B cell (primary cell): ENCODE data around the gene PFDN1. TPM values are rescaled to one million over a fixed set of nuclear protein-coding genes. Genes with fewer than 3 reads are reported as not detected.
A peak's percentile ranks its signal among the peaks of the same experiment; 100 is the strongest.

Experiments
- ATAC-seq: fragments of 200-7000 bp; cut with Tn5 transposase; one replicate; pipeline ENCODE4 v1.10.0; 2021; ENCODE audit warnings: low read depth, mild to moderate bottlenecking, moderate number of reproducible peaks, moderate library complexity
- CTCF ChIA-PET: fragments of 350-600 bp; sonication (Branson Sonifier 250); formaldehyde crosslinking; loops from one replicate; lab custom pipeline; 2021; ENCODE audit warnings: antibody characterized with exemption, inconsistent platforms; lab: Charles Lee
- POLR2A ChIA-PET: fragments of 350-600 bp; sonication (Branson Sonifier 250); formaldehyde crosslinking; loops from one replicate; lab custom pipeline; 2021; ENCODE audit warnings: antibody characterized with exemption; lab: Charles Lee
- DNase-seq: peaks from one replicate; pipeline ENCODE4 v3.0.0; 2013
- H2AFZ ChIP-seq: 2 replicates; pipeline ENCODE4 v1.6.1; 2012; ENCODE audit warnings: mild to moderate bottlenecking, low read depth, low read length; ENCODE audit not compliant: insufficient read depth, poor library complexity, severe bottlenecking
- H3K27ac ChIP-seq, 2 donors: 1 replicate in 1 of 2; 2 replicates in 1 of 2; pipeline ENCODE4 v1.5.1; 2012 to 2013; ENCODE audit warnings: low read length in 2 of 2, mild to moderate bottlenecking in 2 of 2, moderate library complexity in 1 of 2
- H3K27me3 ChIP-seq, 4 experiments: fragments of 200-600 bp in 1 of 4; sonication (generic) in 1 of 4; replicated peaks in 1 of 4; 1 replicate in 2 of 4; 2 replicates in 2 of 4; pipeline versions ENCODE4 v1.6.1 to v1.7.0; 2013 to 2016; ENCODE audit warnings: low read length in 3 of 4, mild to moderate bottlenecking in 2 of 4, mixed read lengths in 1 of 4, moderate library complexity in 1 of 4; ENCODE audit not compliant: insufficient read depth in 4 of 4, control insufficient read depth in 3 of 4; ENCODE audit errors: control extremely low read depth in 1 of 4
- H3K36me3 ChIP-seq, 2 experiments: replicated peaks in 1 of 2; 1 replicate in 1 of 2; 2 replicates in 1 of 2; pipeline versions ENCODE4 v1.6.1 to v1.7.1; 2013; ENCODE audit warnings: low read length in 1 of 2; ENCODE audit not compliant: insufficient read depth in 2 of 2, control insufficient read depth in 1 of 2; ENCODE audit errors: control extremely low read depth in 1 of 2, extremely low read depth in 1 of 2
- H3K4me1 ChIP-seq, 2 donors: fragments of 200-600 bp in 1 of 2; sonication (generic) in 1 of 2; 1 replicate in 1 of 2; 2 replicates in 1 of 2; pipeline versions ENCODE4 v1.5.1 to v1.6.1; 2013 to 2017; ENCODE audit warnings: low read length in 2 of 2; ENCODE audit not compliant: control insufficient read depth in 2 of 2, insufficient read depth in 2 of 2
- H3K4me2 ChIP-seq: replicated peaks from 2 replicates; pipeline ENCODE3; 2012; ENCODE audit warnings: mild to moderate bottlenecking, low read depth, low read length; ENCODE audit not compliant: poor library complexity, severe bottlenecking
- H3K4me3 ChIP-seq, 5 experiments: fragments of 200-600 bp in 1 of 5; sonication (generic) in 1 of 5; 1 replicate in 3 of 5; 2 replicates in 2 of 5; pipeline versions ENCODE4 v1.5.1 to v1.7.0; 2011 to 2016; ENCODE audit warnings: low read length in 4 of 5, mild to moderate bottlenecking in 4 of 5, low read depth in 2 of 5, control low read depth in 1 of 5, moderate library complexity in 1 of 5; ENCODE audit not compliant: insufficient read depth in 1 of 5; ENCODE audit errors: control extremely low read depth in 1 of 5, extremely low read depth in 1 of 5
- H3K79me2 ChIP-seq: fragments of 200-600 bp; sonication (generic); one replicate; pipeline ENCODE4 v1.6.0; 2016; ENCODE audit warnings: low read length; ENCODE audit not compliant: control insufficient read depth, insufficient read depth
- H3K9ac ChIP-seq: fragments of 200-600 bp; sonication (generic); 2 replicates; pipeline ENCODE4 v1.6.1; 2017; ENCODE audit warnings: mild to moderate bottlenecking, low read length, moderate library complexity
- H3K9me3 ChIP-seq, 3 donors: one replicate each; pipeline versions ENCODE4 v1.6.1 to v1.7.1; 2013; ENCODE audit warnings: low read length in 2 of 3; ENCODE audit not compliant: control insufficient read depth in 2 of 3, insufficient read depth in 1 of 3; ENCODE audit errors: control extremely low read depth in 1 of 3
- H4K20me1 ChIP-seq: 2 replicates; pipeline ENCODE4 v1.6.0; 2012; ENCODE audit warnings: mild to moderate bottlenecking, low read length; ENCODE audit not compliant: insufficient read depth, control insufficient read depth, poor library complexity, severe bottlenecking
- H3K27ac Mint-ChIP-seq: one replicate; pipeline ENCODE4 v1.8.0; 2021; ENCODE audit warnings: mixed read lengths
- H3K27me3 Mint-ChIP-seq: one replicate; pipeline ENCODE4 v1.8.0; 2021; ENCODE audit warnings: mixed read lengths
- H3K4me1 Mint-ChIP-seq: one replicate; pipeline ENCODE4 v1.8.0; 2021; ENCODE audit warnings: mixed read lengths
- H3K4me3 Mint-ChIP-seq: one replicate; pipeline ENCODE4 v1.8.0; 2021; ENCODE audit warnings: mixed read lengths
- H3K9me3 Mint-ChIP-seq: one replicate; pipeline ENCODE4 v1.8.0; 2022; ENCODE audit warnings: mixed read lengths; ENCODE audit not compliant: insufficient read depth
- CTCF ChIP-seq: fragments of 200-600 bp; IDR thresholded peaks from one replicate; pipeline ENCODE4 v1.8.0; 2022; ENCODE audit warnings: antibody characterized with exemption, mild to moderate bottlenecking
- EZH2 ChIP-seq: IDR thresholded peaks from 2 replicates; pipeline ENCODE4 v1.6.1; 2012; ENCODE audit warnings: borderline replicate concordance, low read depth, mild to moderate bottlenecking, moderate library complexity, low read length; ENCODE audit not compliant: insufficient read depth, poor library complexity, severe bottlenecking
- WGBS: methylation state at CpG from one replicate; pipeline ENCODE4 v1.1.5; 2013; ENCODE audit warnings: missing lambda C conversion rate; ENCODE audit not compliant: insufficient coverage; 5-methylcytosine and 5-hydroxymethylcytosine counted together
- intact Hi-C: fragments of 100-400 bp; cut with micrococcal nuclease; formaldehyde crosslinking; loops from one replicate; pipeline ENCODE4 v1.10.0; 2022
- polyA plus RNA-seq: library from polyadenylated mRNA; depleted of rRNA; stranded (reverse); fragments of >200 nt; gene quantifications from 2 replicates; pipeline ENCODE4 v1.2.3, GENCODE V29; 2012
- total RNA-seq, 2 donors: library from RNA; stranded (reverse); fragments of 120-200 nt in 1 of 2; gene quantifications; 1 replicate in 1 of 2; 2 replicates in 1 of 2; pipeline versions ENCODE4 v1.2.3 to v1.2.4, GENCODE V29; 2013 to 2022

PFDN1 gene
- total and polyA plus RNA-seq, 2 donors (not counting 1 experiment from before 2014, with no cell fraction given) = 30.3 to 31.2 TPM

DNA sequence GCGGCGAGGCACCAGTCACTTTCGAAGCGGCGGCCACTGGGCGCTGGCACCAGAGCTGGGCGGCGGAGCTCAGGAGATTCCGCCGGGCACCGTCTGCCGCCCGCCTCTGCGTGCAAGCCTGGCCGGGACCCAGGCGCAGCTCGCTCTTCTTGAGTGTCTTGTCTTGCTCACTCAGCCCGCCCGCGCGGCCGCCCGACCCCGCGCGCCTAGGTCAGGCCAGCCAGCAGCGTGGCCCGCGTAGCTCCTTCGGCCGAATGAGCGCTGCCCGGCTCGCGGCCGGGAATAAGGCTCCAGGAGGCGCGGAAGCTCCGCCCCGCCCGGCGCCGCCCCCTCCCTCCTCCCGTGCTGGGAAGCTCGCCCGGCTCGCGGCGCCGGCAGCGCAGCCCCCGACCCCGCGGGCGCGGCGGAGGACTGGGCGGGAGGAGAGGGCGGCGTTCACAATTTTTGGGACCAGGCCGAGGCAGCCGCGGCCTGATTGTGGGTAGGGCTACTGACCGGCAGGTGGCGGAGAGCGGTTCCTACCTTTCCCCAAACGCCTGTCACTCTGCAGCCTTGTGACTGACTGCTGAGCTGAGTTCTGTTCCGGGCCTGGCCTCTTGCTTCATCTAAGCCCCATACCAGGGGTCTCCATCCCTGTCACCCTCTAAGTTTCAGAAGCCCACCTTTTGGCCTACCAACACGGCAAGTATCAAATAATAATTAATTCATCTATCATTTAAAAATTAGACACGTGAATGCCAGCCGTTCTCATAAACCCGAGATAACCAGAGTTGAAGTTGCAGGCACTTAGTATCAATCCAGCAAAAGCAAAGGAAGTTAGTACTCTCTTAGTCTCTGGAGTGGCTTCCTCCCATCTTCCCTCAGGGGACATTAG lies 43.7 kb upstream of the PFDN1 start, which contains the start of gene HBEGF:
Gene HBEGF, minus strand, starts transcription at position 256 of the 874 bp plus-strand sequence. CDS start 275 bp downstream, outside the sequence.
- Histone ChIP-seq H3K4me1 (peaks cover 46 to 60% of the 10 kb centered on the region in 2 donors), H3K9ac (peak within 1 kb of the TSS; percentile 63), H4K20me1 (no peaks in the 10 kb centered on the region), H3K36me3 (no peaks in the 10 kb centered on the region), H2AFZ (peak within 1 kb of the TSS; percentile 83), H3K27ac (no peak within 1 kb of the TSS), H3K27me3 (peaks cover 0 to 16% (median 0%) of the 10 kb centered on the region in 4 experiments), H3K4me3 (peak within 1 kb of the TSS; percentile 34 to 67 (median 58)), H3K79me2 (no peaks in the 10 kb centered on the region), H3K4me2 (peak within 1 kb of the TSS; percentile 91), H3K9me3 (peaks cover 0 to 2% (median 0%) of the 10 kb centered on the region in 3 donors)
- POLR2A ChIA-PET = interaction anchor here (0.6 to 1.4 kb wide), 5 partner anchors 10 to 1603 kb away, joined by 3 to 5 read pairs (median 3); partner anchors contain the start of genes ANKHD1 and PFDN1
- Mint-ChIP-seq H3K27me3 (peaks cover 6% of the 10 kb centered on the region), H3K27ac (no peak within 1 kb of the TSS), H3K4me1 (peaks cover 51% of the 10 kb centered on the region), H3K4me3 (peak within 1 kb of the TSS; percentile 82), H3K9me3 (no peaks in the 10 kb centered on the region)
- CTCF ChIA-PET = interaction anchor here (0.6 to 18.0 kb wide), 18 partner anchors 9 to 365 kb away, joined by 3 to 594 read pairs (median 4); partner anchors contain the start of genes CYSTM1 and SLC4A9
- WGBS = under 1% methylated on average over 62 of the region's 72 CpGs
- TF ChIP-seq EZH2 (no peak), CTCF (peak; percentile 68)
- intact Hi-C loops = loop anchor here (1.0 to 5.0 kb wide), 2 partner anchors 11 to 44 kb away; partner anchors contain the start of gene PFDN1
- ATAC-seq (peak; percentile 74), DNase-seq (peak; percentile 78)
